ENCODE data around the gene PEAR1.

Gene PEAR1

DNA sequence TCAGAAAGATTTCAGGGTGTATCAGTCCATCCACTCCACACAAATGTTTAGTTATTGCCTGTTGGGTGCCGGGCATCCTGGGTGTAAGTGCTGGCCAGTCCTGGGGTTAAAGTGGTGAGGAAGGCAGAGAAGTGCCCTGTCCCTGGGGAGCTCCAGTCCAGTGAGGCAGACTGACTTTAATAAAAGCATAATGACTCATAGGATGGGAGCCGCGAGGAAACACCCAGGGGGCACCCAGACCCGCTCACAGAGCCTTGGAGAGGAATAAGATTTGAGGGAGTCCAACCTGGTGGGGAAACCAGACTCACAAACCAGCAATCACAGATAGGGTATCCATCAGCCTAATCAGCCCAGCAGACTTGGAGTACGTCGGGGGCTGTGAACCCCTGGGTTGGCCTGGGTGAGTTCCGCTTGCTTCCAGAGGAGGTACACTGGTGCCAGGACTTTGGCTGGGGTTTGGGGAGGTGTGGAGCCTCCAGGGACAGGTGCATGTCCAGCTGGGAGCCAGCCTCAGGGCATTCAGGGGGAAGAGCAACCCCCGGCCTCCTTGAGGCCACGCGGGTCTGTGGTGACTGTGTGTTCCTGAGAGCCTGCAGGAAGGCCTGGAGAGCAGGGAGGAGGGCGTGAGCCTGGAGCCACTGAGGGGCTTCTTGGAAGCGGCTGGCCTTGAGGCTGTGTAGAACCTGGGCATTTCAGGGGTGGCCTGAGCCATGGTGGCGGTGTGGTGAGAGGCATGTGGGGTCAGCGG lies 3.7 kb downstream of the PEAR1 start:
- Histone ChIP-seq H3K9me3 (ENCODE audit: control insufficient read depth, insufficient read depth, low read length) (no peaks in the 10 kb centered on the region), H3K4me1 (ENCODE audit: control insufficient read depth, insufficient read depth, low read length) (peaks cover 4% of the 10 kb centered on the region), H3K9ac (ENCODE audit: low read depth, low read length) (no peak overlapping the region), H3K4me3 (ENCODE audit: low read depth, low read length) (no peak overlapping the region), H3K36me3 (ENCODE audit: control insufficient read depth, insufficient read depth, low read length) (no peaks in the 10 kb centered on the region), H3K27me3 (ENCODE audit: control insufficient read depth, insufficient read depth, low read length) (peaks cover 46% of the 10 kb centered on the region)

DNA sequence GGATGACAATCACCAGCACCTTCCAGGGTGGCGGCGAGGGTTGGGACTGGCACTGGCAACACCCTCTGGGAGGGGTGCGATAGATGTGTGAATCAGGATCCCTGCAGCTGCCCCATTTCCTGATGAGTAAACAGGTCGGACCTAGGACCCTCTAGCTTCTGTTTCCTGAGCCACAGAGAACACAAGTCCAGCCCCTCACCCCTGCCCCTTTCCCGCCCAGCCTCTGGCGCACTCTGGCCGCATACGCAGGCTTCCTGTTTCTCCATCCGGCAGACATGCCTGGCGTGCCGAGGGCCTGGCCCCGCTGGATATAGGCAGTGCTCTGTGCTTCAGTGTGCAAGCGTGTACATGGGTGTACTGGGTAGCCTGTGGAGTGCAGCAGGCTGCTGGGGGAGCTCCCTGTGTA lies 4.6 kb downstream of the PEAR1 start:
- peaks cover 38% of the 10 kb centered on the region for H3K27me3 ChIP-seq (ENCODE audit: control insufficient read depth, insufficient read depth, low read length)
- no peak overlapping the region for H3K4me3 ChIP-seq (ENCODE audit: low read depth, low read length)
- no peak overlapping the region for H3K9ac ChIP-seq (ENCODE audit: low read depth, low read length)
- peaks cover 4% of the 10 kb centered on the region for H3K4me1 ChIP-seq (ENCODE audit: control insufficient read depth, insufficient read depth, low read length)
- H3K9me3 ChIP-seq (ENCODE audit: control insufficient read depth, insufficient read depth, low read length) = no peaks in the 10 kb centered on the region
- H3K36me3 ChIP-seq (ENCODE audit: control insufficient read depth, insufficient read depth, low read length) = no peaks in the 10 kb centered on the region

DNA sequence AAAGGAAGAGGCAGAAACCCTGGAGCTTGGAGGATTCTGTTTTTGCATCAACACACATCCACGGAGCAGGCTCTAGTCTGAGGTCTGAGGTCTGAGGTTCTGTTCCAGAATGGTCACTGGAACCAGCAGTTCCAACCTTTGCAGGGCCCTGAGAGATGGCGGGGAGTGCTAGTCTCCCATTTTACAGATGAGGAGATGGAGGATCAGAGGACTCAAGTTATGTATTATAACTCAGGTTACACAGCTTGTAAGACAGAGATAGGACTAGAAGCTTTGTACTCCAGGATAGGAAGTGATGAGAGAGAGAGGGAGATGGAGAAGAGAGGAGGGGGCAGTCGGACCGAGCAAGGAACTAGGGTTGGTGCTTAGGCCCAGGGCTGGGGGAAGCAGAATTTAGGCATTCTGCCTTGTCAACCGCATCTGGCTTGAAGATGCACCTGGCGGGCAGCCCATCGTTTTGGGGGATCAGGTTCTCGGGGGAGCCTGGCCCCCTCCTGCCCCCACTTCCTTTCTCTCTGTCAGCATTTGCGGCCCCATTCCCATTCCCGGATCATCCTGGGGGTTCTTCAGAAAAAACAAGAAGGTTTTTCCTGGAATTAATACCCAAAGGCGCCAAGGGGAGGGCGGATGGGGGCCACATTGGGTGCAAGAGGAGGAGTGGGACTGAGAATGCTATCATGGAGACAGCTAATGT lies 5.6 kb downstream of the PEAR1 start:
- Histone ChIP-seq H3K4me3 (ENCODE audit: low read depth, low read length) (no peak overlapping the region), H3K9me3 (ENCODE audit: control insufficient read depth, insufficient read depth, low read length) (no peaks in the 10 kb centered on the region), H3K4me1 (ENCODE audit: control insufficient read depth, insufficient read depth, low read length) (peaks cover under 1% of the 10 kb centered on the region), H3K36me3 (ENCODE audit: control insufficient read depth, insufficient read depth, low read length) (no peaks in the 10 kb centered on the region), H3K27me3 (ENCODE audit: control insufficient read depth, insufficient read depth, low read length) (peaks cover 30% of the 10 kb centered on the region), H3K9ac (ENCODE audit: low read depth, low read length) (no peak overlapping the region)

DNA sequence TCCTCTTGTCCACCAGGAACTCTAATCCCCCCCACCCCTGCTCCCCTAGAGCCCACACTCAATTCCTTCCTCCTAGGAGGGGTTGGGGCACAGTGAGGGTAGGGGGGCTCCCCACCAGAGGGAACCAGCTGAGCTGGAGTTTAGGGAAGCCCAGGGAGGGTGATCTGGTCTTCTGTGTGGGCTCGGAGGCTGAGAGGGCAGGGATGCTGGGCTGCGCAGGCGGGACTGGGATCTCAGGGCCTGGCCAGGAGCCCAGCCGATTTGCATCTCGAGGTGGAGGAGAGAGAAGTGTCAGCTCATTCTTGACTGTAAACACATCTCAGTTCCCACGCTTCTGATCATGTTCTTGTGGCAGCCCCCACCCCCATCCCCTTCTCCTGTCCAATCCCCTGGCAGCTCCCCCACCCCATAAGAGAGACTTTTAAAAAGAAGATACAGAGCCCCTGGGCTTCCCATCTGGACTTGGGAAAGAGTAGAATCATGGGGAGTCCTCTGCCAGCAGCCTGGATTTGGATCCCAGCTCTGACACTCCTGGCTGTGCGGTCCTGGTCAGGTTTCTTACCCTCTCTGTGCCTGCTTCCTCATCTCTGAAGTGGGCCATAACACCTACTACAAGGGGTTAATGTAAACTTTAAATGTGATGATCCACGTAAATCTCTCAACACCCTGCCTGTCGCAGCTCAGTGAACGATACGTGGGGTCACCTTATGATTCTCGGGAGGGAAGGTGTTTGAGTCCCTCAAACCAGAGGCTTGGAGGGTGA lies 6.6 kb downstream of the PEAR1 start:
- no peaks in the 10 kb centered on the region for H3K4me1 ChIP-seq (ENCODE audit: control insufficient read depth, insufficient read depth, low read length)
- H3K9ac ChIP-seq (ENCODE audit: low read depth, low read length) = no peak overlapping the region
- peaks cover 20% of the 10 kb centered on the region for H3K27me3 ChIP-seq (ENCODE audit: control insufficient read depth, insufficient read depth, low read length)
- H3K4me3 ChIP-seq (ENCODE audit: low read depth, low read length) = no peak overlapping the region
- H3K36me3 ChIP-seq (ENCODE audit: control insufficient read depth, insufficient read depth, low read length) = no peaks in the 10 kb centered on the region
- no peaks in the 10 kb centered on the region for H3K9me3 ChIP-seq (ENCODE audit: control insufficient read depth, insufficient read depth, low read length)

DNA sequence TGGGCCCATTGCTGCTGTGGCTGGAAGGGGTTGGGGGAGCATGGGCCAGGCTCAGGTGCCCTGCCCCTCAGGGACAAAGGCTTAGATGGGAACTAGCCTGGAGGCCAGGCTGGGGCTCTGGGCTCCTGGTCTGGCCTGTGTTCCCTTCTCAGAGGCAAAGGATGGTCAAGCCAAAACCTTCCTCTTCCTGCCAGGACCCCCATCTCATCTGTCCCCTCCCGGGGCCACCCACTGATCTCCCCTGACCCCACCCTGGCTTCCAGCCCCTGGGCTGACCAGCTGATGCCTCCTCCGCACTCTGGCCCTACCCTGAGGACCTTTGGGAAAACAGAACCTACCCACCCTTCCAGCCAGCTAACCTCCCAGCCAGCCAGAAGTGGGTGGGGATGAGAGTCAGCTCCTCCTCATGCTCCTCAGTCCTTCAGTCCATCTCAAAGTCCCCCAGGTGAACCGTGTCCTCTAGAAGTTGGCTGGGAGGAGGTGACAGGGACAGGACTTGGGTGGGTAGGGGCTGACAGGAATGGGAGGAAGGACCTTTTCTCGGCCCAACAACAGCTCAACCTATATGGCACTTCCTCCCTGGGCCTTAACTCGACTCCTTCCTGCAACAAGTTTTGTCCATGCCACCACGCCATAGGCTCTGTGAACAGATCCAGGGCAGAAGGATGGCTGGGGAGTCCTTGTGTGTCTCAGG lies 7.5 kb downstream of the PEAR1 start:
- no peaks in the 10 kb centered on the region for H3K9me3 ChIP-seq (ENCODE audit: control insufficient read depth, insufficient read depth, low read length)
- H3K36me3 ChIP-seq (ENCODE audit: control insufficient read depth, insufficient read depth, low read length) = no peaks in the 10 kb centered on the region
- H3K27me3 ChIP-seq (ENCODE audit: control insufficient read depth, insufficient read depth, low read length) = peaks cover 11% of the 10 kb centered on the region
- no peak overlapping the region for H3K4me3 ChIP-seq (ENCODE audit: low read depth, low read length)
- no peak overlapping the region for H3K9ac ChIP-seq (ENCODE audit: low read depth, low read length)
- no peaks in the 10 kb centered on the region for H3K4me1 ChIP-seq (ENCODE audit: control insufficient read depth, insufficient read depth, low read length)

DNA sequence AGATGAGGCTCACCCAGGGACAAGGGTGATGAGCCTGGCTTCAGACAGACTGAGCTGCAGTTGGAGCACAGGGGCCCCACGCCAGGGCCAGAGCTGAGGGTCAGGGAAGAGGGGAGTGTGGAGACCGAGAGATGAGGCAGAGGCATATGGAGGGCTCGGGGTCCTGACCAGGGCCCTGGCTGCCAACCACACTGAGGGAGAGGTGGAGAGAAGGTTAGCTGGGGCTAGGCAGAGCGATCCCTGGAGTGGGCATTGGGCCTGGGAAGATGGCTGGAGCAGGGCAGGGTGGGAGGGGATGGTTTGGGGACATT lies 8.0 kb downstream of the PEAR1 start:
- Histone ChIP-seq H3K4me1 (ENCODE audit: control insufficient read depth, insufficient read depth, low read length) (no peaks in the 10 kb centered on the region), H3K9ac (ENCODE audit: low read depth, low read length) (no peak overlapping the region), H3K27me3 (ENCODE audit: control insufficient read depth, insufficient read depth, low read length) (peaks cover 11% of the 10 kb centered on the region), H3K9me3 (ENCODE audit: control insufficient read depth, insufficient read depth, low read length) (no peaks in the 10 kb centered on the region), H3K36me3 (ENCODE audit: control insufficient read depth, insufficient read depth, low read length) (no peaks in the 10 kb centered on the region), H3K4me3 (ENCODE audit: low read depth, low read length) (no peak overlapping the region)

DNA sequence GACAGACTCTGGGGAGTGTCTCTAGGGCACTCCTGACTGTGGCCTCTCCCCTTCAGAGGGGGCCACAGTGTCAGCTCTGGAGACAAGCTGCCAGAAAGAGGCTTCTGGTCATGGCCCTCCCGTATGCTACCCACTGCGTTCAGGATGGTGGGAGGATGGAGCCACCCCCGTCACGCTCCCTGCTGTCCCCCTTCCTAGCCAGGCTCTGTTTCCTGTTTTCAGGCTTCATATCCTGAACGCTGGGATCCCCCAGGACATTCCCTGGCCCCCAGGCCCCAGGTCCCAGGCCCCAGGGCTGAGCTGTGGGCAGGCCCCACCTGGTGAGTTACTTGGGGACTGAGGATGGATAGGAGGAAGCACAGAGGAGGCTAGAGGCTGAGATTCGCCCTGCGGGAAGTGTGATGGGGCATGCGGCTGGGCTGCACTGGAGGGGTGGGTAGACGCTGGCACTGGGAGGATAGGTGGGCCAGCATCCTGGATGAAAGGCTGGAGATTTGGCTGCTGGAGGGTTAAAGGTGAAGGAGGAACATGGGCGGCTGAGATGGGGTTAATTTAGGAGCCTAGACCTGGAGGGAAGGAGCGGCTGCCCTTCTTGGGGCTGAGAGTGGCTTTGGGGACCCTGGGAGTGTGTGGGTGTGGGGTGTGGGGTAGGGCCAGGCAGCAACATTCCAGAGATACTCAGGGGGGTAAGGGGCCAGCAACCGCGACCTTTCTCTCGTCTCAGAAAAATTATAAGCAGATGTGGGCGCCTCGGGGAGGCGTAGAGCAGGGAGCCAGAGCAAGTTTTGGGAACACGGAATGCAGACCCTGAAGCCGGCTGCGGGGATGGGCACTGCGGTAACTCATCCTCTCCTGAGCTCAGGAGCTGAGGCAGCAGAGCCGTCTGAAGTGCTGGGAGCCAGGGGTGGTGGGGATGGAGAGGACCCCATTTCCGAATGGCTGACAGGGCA lies 8.7 kb downstream of the PEAR1 start:
- Histone ChIP-seq H3K4me3 (ENCODE audit: low read depth, low read length) (no peak overlapping the region), H3K9ac (ENCODE audit: low read depth, low read length) (no peak overlapping the region), H3K4me1 (ENCODE audit: control insufficient read depth, insufficient read depth, low read length) (no peaks in the 10 kb centered on the region), H3K27me3 (ENCODE audit: control insufficient read depth, insufficient read depth, low read length) (peaks cover 11% of the 10 kb centered on the region), H3K36me3 (ENCODE audit: control insufficient read depth, insufficient read depth, low read length) (no peaks in the 10 kb centered on the region), H3K9me3 (ENCODE audit: control insufficient read depth, insufficient read depth, low read length) (no peaks in the 10 kb centered on the region)

DNA sequence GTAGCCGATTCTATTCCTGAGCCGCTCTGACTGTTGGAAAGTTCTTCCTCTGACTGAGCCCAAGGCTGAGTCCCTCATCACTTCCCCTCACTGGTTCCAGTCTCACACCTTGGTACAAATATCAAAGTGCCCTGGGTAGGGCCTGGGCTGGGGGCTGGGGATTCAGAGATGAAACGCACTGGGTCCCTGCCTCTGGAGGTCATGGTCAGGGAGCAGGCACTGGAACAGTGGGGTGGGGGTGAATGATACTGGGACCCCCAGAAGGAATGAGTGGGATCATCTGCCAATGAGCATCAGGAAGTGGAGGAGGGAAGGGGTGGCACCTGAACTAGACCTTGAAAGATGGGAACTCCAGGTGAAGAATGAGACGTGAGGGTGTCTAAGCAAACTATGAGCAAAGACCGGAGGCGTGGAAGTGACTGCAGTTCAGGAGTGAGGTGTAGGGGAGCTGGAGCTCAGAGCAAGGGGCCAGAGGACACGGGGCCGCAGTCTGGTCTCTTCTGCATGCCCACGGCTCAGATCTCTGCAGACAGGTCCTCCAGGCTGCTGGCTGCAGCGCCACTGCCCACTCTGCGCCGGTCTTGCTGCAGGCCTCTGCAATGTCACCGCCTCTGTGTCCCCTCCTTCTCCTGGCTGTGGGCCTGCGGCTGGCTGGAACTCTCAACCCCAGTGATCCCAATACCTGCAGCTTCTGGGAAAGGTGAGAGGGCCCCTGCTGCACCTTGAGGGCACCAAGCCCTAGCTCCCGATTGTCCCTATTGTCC lies 10.0 kb downstream of the PEAR1 start:
- Histone ChIP-seq H3K9ac (ENCODE audit: low read depth, low read length) (no peak overlapping the region), H3K27me3 (ENCODE audit: control insufficient read depth, insufficient read depth, low read length) (peaks cover 10% of the 10 kb centered on the region), H3K4me1 (ENCODE audit: control insufficient read depth, insufficient read depth, low read length) (no peaks in the 10 kb centered on the region), H3K9me3 (ENCODE audit: control insufficient read depth, insufficient read depth, low read length) (no peaks in the 10 kb centered on the region), H3K4me3 (ENCODE audit: low read depth, low read length) (no peak overlapping the region), H3K36me3 (ENCODE audit: control insufficient read depth, insufficient read depth, low read length) (no peaks in the 10 kb centered on the region)

DNA sequence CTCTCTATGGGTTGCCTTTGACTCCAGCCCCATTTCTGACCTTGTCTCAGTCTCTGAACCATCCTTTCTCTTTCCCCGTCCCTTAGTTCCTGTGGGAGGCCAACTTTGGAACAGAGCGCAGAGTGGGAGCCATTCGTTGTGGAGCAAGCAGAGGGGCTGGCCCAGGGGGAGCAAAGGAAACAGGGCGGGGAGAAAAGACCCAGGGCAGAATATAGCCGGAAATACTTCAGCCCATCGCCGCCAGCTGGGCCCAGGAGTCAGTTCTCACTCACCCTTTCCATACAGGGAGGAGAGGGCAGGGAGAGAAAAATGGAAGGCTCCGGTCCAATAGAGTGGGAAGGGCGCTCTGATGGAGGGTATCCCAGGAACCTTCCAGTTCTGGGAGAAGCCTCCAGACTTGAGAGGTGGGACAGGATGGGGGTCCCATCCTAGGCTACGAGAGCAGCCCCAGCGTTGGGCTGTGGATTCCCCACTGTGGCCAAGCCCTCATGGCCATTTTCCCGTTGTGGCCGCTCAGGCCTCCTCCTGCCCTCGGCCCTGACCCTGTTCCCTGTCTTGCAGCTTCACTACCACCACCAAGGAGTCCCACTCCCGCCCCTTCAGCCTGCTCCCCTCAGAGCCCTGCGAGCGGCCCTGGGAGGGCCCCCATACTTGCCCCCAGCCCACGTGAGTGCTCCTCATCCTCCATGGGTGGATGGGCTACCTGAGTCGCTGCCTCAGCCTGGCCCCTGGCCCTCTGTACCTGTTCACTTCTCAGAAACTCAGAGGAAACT lies 10.9 kb downstream of the PEAR1 start:
- Histone ChIP-seq H3K36me3 (ENCODE audit: control insufficient read depth, insufficient read depth, low read length) (no peaks in the 10 kb centered on the region), H3K9ac (ENCODE audit: low read depth, low read length) (no peak overlapping the region), H3K4me3 (ENCODE audit: low read depth, low read length) (no peak overlapping the region), H3K27me3 (ENCODE audit: control insufficient read depth, insufficient read depth, low read length) (peaks cover 6% of the 10 kb centered on the region), H3K9me3 (ENCODE audit: control insufficient read depth, insufficient read depth, low read length) (no peaks in the 10 kb centered on the region), H3K4me1 (ENCODE audit: control insufficient read depth, insufficient read depth, low read length) (no peaks in the 10 kb centered on the region)

DNA sequence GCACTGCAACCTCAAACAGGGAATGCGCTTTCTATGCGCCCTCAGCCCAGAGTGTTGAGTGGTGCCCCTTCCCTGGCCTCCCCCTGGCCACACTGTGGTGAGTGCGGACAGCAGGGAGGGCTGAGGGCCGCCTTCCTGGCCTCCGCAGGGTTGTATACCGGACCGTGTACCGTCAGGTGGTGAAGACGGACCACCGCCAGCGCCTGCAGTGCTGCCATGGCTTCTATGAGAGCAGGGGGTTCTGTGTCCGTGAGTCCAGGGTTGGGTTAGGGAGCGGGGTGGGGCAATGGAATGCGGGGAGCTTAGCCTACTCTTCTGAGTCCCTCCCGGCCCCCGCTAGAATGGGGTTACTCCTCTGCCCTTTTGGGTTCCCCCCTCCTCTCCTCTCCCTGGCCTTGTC lies 11.7 kb downstream of the PEAR1 start:
- H3K4me3 ChIP-seq (ENCODE audit: low read depth, low read length) = no peak overlapping the region
- no peaks in the 10 kb centered on the region for H3K9me3 ChIP-seq (ENCODE audit: control insufficient read depth, insufficient read depth, low read length)
- no peak overlapping the region for H3K9ac ChIP-seq (ENCODE audit: low read depth, low read length)
- H3K27me3 ChIP-seq (ENCODE audit: control insufficient read depth, insufficient read depth, low read length) = peaks cover 6% of the 10 kb centered on the region
- H3K4me1 ChIP-seq (ENCODE audit: control insufficient read depth, insufficient read depth, low read length) = no peaks in the 10 kb centered on the region
- no peaks in the 10 kb centered on the region for H3K36me3 ChIP-seq (ENCODE audit: control insufficient read depth, insufficient read depth, low read length)
